Spinal cord (tissue), 10 donors: Measurements from ENCODE around the gene COL5A3. TPM values are rescaled to one million over a fixed set of nuclear protein-coding genes. Genes with fewer than 3 reads are reported as not detected.
"Not testable (repeated sequence)": the region's sequence is repeated elsewhere in the genome, so short reads cannot be mapped to it uniquely, and the experiment has no call there.

ENCODE experiments used
- DNase-seq, 6 donors: peaks; one replicate each; pipeline versions ENCODE4 v3.0.0 to v3.0.0-alpha.2; 2013 to 2015; ENCODE audit warnings: low spot score in 6 of 6, low read depth in 4 of 6
- H3K27ac ChIP-seq: one replicate; pipeline ENCODE4 v1.5.1; 2013; ENCODE audit warnings: low read depth, low read length, control low read depth
- H3K27me3 ChIP-seq: one replicate; pipeline ENCODE4 v1.6.1; 2013; ENCODE audit warnings: low read length; ENCODE audit not compliant: control insufficient read depth, insufficient read depth
- H3K36me3 ChIP-seq: one replicate; pipeline ENCODE4 v1.6.1; 2013; ENCODE audit warnings: low read length; ENCODE audit not compliant: control insufficient read depth, insufficient read depth
- H3K4me1 ChIP-seq: one replicate; pipeline ENCODE4 v1.6.1; 2013; ENCODE audit warnings: low read length; ENCODE audit not compliant: control insufficient read depth, insufficient read depth
- H3K4me3 ChIP-seq: one replicate; pipeline ENCODE4 v1.5.1; 2013; ENCODE audit warnings: low read depth, low read length, control low read depth
- H3K9me3 ChIP-seq: one replicate; pipeline ENCODE4 v1.6.1; 2013; ENCODE audit warnings: low read length; ENCODE audit not compliant: control insufficient read depth, insufficient read depth
- WGBS: methylation state at CpG from one replicate; pipeline ENCODE4 v1.1.5; 2013; ENCODE audit warnings: missing lambda C conversion rate; ENCODE audit not compliant: insufficient coverage; 5-methylcytosine and 5-hydroxymethylcytosine counted together
- polyA plus RNA-seq, 2 donors: library from polyadenylated mRNA; unstranded; fragments of 120-200 nt; gene quantifications; one replicate each; pipeline ENCODE4 v1.2.1, GENCODE V29; 2013; ENCODE audit not compliant: insufficient read length in 2 of 2
- total RNA-seq, 2 donors: library from RNA; depleted of rRNA in 1 of 2; stranded (reverse); fragments of 120-200 nt in 1 of 2; fragments of >200 nt in 1 of 2; gene quantifications; one replicate each; pipeline versions ENCODE4 v1.2.3 to v1.2.4, GENCODE V29; 2013 to 2014
- donor health status: healthy.

Gene COL5A3
- total and polyA plus RNA-seq, 4 donors, result 7.8 to 18.1 (median 14.7) TPM

DNA sequence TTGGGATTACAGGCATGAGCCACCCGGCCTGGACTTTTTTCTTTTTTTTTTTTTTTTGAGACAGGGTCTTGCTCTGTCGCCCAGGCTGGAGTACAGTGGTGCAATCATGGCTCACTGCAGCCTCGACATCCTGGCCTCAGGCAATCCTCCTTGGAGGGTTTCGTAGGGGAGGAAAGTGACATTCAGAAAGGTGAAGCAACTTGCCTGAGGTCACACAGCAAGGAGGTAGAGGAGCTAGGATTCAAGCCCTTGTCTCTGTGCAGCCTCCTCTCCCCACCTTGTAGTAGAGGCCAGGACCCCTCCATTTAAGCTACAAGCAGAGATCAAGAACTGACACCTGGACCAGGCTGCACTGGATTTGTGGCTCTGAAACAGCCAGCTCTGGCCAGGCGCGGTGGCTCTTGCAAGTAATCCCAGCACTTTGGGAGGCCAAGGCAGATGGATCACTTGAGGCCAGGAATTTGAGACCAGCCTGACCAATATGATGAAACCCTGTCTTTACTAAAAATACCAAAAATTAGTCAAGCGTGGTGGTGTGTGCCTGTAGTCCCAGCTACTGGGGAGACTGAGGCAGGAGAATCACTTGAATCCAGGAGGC, 63.7 kb downstream of the COL5A3 start:
- H3K4me3 ChIP-seq, DNase-seq, H3K36me3 ChIP-seq, H3K27ac ChIP-seq, H3K27me3 ChIP-seq, H3K9me3 ChIP-seq: not testable (repeated sequence)
- H3K4me1 ChIP-seq, result peaks cover 15% of the 10 kb centered on the region
- 88% methylated on average over 5 of the region's 7 CpGs for WGBS

- Histone ChIP-seq H3K27ac (peak overlapping the region; percentile 80), H3K9me3 (no peaks in the 10 kb centered on the region), H3K4me3 (no peak overlapping the region), H3K36me3 (no peaks in the 10 kb centered on the region), H3K27me3 (no peaks in the 10 kb centered on the region), H3K4me1 (peaks cover 15% of the 10 kb centered on the region)
- 11% methylated on average over 16 of the region's 18 CpGs for whole genome bisulfite sequencing
- DNase-seq, result peak in 2 of 6 donors; percentile 65 to 90
These were observed 64.9 kb downstream of the COL5A3 start for GRCh38 chr19:9945319-9945966.

DNA sequence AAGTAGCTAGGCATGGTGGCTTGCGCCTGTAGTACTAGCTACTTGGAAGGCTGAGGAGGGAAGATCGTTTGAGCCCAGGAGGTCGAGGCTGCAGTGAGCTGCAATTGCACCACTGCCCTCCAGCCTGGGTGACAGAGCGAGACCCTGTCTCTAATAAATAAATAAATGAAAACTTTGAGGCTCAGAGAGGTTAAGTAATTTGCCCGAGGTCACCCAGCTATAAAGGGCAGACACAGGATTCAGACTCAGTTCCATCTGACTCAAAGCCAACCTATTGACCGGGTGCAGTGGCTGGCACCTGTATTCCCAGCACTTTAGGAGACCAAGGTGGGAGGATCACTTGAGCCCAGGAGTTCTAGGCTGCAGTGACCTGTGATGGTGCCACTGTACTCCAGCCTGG, 66.6 kb downstream of the COL5A3 start:
- Histone ChIP-seq H3K9me3 (no peaks in the 10 kb centered on the region), H3K4me3 (no peak overlapping the region), H3K27ac (no peak overlapping the region), H3K27me3 (no peaks in the 10 kb centered on the region), H3K4me1 (peaks cover 15% of the 10 kb centered on the region), H3K36me3 (no peaks in the 10 kb centered on the region)
- no peak for DNase-seq
- WGBS, result 85% methylated on average over 2 of the region's 6 CpGs

GRCh38 chr19:9941671-9942070, 68.6 kb downstream of the COL5A3 start:
- Histone ChIP-seq H3K4me1 (peaks cover 22% of the 10 kb centered on the region), H3K4me3 (no peak overlapping the region), H3K27ac (no peak overlapping the region), H3K9me3 (no peaks in the 10 kb centered on the region), H3K36me3 (no peaks in the 10 kb centered on the region), H3K27me3 (no peaks in the 10 kb centered on the region)
- DNase-seq, result no peak
- no CpG with 5 or more reads among the region's 1 CpG for WGBS

DNA sequence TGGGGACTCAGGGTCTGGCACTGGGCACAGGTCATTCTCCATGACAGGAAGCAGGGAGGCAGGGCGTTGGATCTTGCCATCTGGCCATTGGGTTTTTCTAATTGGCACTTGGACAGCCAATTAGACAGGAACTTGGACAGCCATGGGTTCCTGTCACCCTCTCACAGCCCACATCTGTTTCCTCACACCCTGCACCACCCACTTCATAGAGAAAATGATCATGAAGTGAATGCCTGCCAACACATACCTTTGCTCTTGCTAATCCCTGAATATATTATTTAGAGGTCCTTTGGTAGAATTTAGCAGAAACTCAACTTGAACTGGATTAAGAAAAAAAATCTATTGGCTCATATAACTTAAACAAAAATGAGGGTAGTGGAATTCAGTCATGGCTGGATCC, 69.1 kb downstream of the COL5A3 start:
- DNase-seq, result no peak
- Histone ChIP-seq H3K4me1 (peaks cover 21% of the 10 kb centered on the region), H3K4me3 (no peak overlapping the region), H3K9me3 (no peaks in the 10 kb centered on the region), H3K36me3 (no peaks in the 10 kb centered on the region), H3K27me3 (no peaks in the 10 kb centered on the region), H3K27ac (no peak overlapping the region)
- 69% methylated on average over 1 of the region's 1 CpG for WGBS

GRCh38 chr19:9940778-9941177, 69.5 kb downstream of the COL5A3 start:
- H3K4me1 ChIP-seq, result peaks cover 20% of the 10 kb centered on the region
- no peak overlapping the region for H3K4me3 ChIP-seq
- H3K27me3 ChIP-seq, result no peaks in the 10 kb centered on the region
- DNase-seq, result no peak
- H3K9me3 ChIP-seq, result no peaks in the 10 kb centered on the region
- WGBS, result 93% methylated on average over 2 of the region's 2 CpGs
- H3K36me3 ChIP-seq, result no peaks in the 10 kb centered on the region
- no peak overlapping the region for H3K27ac ChIP-seq

GRCh38 chr19:9939301-9939913, 70.9 kb downstream of the COL5A3 start:
- Histone ChIP-seq H3K4me1 (peaks cover 26% of the 10 kb centered on the region), H3K4me3 (no peak overlapping the region), H3K27me3 (no peaks in the 10 kb centered on the region), H3K36me3 (no peaks in the 10 kb centered on the region), H3K9me3 (no peaks in the 10 kb centered on the region), H3K27ac (no peak overlapping the region)
- DNase-seq, result no peak
- 75% methylated on average over 1 of the region's 3 CpGs for WGBS

DNA sequence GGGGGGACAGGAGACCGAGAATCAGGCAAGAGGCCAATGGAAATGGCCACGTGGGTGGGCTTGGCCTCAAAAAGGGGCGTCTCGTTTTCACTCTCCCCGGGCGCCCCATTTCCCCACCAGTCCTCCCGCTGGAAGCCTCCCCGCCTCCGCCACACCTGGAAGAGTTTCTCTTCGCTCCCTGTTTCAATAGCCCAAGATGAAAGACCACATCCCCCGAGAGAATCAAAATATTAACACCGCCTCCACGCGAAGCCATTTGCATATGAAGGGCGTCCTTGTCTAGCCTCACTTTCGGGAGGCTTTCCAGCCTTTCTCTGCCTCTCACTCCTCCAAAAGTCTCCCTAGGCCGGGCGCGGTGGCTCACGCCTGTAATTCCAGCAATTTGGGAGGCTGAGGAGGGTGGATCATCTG, 73.3 kb downstream of the COL5A3 start:
- H3K27me3 ChIP-seq, result no peaks in the 10 kb centered on the region
- peak in 2 of 6 donors; percentile 66 to 69 for DNase-seq
- no peak overlapping the region for H3K27ac ChIP-seq

GRCh38 chr19:9936326-9937000, 73.8 kb downstream of the COL5A3 start, which contains the start of gene OLFM2:
TSS of gene OLFM2 (minus strand) at chr19:9936515. CDS start at chr19:9936366, 149 bp downstream.
- no peaks in the 10 kb centered on the region for H3K27me3 ChIP-seq
- 0% methylated on average over 39 of the region's 62 CpGs for WGBS
- peak within 1 kb of the TSS; percentile 25 for H3K27ac ChIP-seq
- H3K36me3 ChIP-seq, result no peaks in the 10 kb centered on the region
- peak within 1 kb of the TSS; percentile 69 for H3K4me3 ChIP-seq
- H3K9me3 ChIP-seq, result no peaks in the 10 kb centered on the region
- peaks cover 36% of the 10 kb centered on the region for H3K4me1 ChIP-seq
- peak in 2 of 6 donors; percentile 91 to 92 for DNase-seq

More for the DNA sequence above, 73.3 kb downstream of the COL5A3 start:
- H3K4me1 ChIP-seq, result peaks cover 36% of the 10 kb centered on the region
- peak overlapping the region; percentile 48 for H3K4me3 ChIP-seq
- 4% methylated on average over 10 of the region's 20 CpGs for WGBS
- H3K36me3 ChIP-seq, result no peaks in the 10 kb centered on the region
- H3K9me3 ChIP-seq, result no peaks in the 10 kb centered on the region
